ENCODE data around the gene CACNA1F. TPM values are rescaled to one million over a fixed set of nuclear protein-coding genes. Genes with fewer than 3 reads are reported as not detected.

CACNA1F gene
- total RNA-seq (2022) (not detected in 2 replicates), Bru-seq, nascent RNA (not detected), BruChase-seq, experiment 1, labeled RNA remaining after a 6-hour chase (percentile 0 among the genes with signal in this experiment), BruChase-seq, experiment 2, labeled RNA remaining after a 2-hour chase (not detected)
- long read RNA-seq, result 0 reads

DNA sequence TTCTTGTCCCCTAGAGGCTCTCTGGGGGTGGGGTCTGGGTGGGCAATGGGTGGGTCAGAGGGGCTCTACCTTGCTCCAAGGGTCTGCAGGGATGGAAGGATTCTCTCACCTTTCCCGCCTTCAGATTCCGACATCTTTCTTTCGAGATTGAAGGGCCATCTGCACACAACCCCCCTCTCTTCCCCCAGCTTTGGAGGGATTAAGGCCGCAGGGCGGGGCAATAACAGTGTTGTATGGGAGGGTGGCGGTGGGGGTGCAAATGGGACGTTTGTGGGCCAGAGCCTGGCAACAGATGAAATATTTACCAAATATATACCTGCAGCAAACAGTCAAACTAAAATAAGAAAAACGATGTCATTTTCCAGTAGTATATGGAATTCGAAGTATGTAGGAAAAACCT is at the start of gene CACNA1F:
CACNA1F (minus strand) TSS at position 165 of the 400 bp plus-strand sequence; CDS start at position 134, 31 bp downstream.
- H3K9me3 Mint-ChIP-seq (ENCODE audit: unreplicated experiment), result no peaks in the 10 kb centered on the region
- ChIA-PET CTCF (no interaction called here), POLR2A (no interaction called here)
- no peak for DNase-seq (ENCODE audit: unreplicated experiment)
- H3K36me3 Mint-ChIP-seq (ENCODE audit: insufficient read depth, unreplicated experiment), result no peaks in the 10 kb centered on the region
- H3K27me3 Mint-ChIP-seq (ENCODE audit: insufficient read depth, unreplicated experiment), result no peaks in the 10 kb centered on the region
- intact Hi-C loops (cut with micrococcal nuclease), result no loop called here
- no peak within 1 kb of the TSS for H3K4me3 Mint-ChIP-seq (ENCODE audit: unreplicated experiment)
- TF ChIP-seq, protein P1, sequence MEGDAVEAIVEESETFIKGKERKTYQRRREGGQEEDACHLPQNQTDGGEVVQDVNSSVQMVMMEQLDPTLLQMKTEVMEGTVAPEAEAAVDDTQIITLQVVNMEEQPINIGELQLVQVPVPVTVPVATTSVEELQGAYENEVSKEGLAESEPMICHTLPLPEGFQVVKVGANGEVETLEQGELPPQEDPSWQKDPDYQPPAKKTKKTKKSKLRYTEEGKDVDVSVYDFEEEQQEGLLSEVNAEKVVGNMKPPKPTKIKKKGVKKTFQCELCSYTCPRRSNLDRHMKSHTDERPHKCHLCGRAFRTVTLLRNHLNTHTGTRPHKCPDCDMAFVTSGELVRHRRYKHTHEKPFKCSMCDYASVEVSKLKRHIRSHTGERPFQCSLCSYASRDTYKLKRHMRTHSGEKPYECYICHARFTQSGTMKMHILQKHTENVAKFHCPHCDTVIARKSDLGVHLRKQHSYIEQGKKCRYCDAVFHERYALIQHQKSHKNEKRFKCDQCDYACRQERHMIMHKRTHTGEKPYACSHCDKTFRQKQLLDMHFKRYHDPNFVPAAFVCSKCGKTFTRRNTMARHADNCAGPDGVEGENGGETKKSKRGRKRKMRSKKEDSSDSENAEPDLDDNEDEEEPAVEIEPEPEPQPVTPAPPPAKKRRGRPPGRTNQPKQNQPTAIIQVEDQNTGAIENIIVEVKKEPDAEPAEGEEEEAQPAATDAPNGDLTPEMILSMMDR (IDR thresholded peaks at IDR 0.05; ENCODE audit: unreplicated experiment), result no peak
- no TSS peak for BruUV-seq (replicated peaks)
- H3K27ac Mint-ChIP-seq (ENCODE audit: low read depth, unreplicated experiment), result no peak within 1 kb of the TSS
- H3K4me1 Mint-ChIP-seq (ENCODE audit: insufficient read depth, unreplicated experiment), result peaks cover 6% of the 10 kb centered on the region

DNA sequence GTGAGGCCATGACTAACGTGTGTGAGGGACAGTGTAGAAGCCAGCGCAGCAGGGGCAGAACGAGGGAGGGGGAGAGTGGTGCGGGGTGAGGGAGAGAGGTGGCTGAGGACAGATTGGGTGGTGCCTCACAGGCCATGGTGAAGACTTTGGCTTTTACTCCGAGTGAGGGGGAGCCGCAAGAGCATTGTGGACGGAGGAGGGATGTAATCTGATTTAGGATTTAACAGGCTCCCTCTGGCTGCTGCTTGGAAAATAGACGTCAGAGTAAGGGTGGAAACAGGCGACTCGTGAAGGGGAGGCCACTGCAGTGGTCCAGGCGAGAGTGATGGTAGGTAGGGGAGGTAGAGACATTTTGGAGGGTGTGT is 49.5 kb upstream of the CACNA1F start:
- intact Hi-C loops (cut with micrococcal nuclease), result no loop called here
- H3K4me1 Mint-ChIP-seq (ENCODE audit: insufficient read depth, unreplicated experiment), result no peaks in the 10 kb centered on the region
- POLR2A ChIA-PET, result no interaction called here
- no peaks in the 10 kb centered on the region for H3K27me3 Mint-ChIP-seq (ENCODE audit: insufficient read depth, unreplicated experiment)
- no peaks in the 10 kb centered on the region for H3K36me3 Mint-ChIP-seq (ENCODE audit: insufficient read depth, unreplicated experiment)
- no peak overlapping the region for H3K27ac Mint-ChIP-seq (ENCODE audit: low read depth, unreplicated experiment)
- CTCF ChIA-PET, result no interaction called here
- TF ChIP-seq, protein P1 (IDR thresholded peaks at IDR 0.05; ENCODE audit: unreplicated experiment), result no peak
- no TSS peak for BruUV-seq (replicated peaks)
- DNase-seq (ENCODE audit: unreplicated experiment), result no peak
- no peak overlapping the region for H3K4me3 Mint-ChIP-seq (ENCODE audit: unreplicated experiment)
- H3K9me3 Mint-ChIP-seq (ENCODE audit: unreplicated experiment), result no peaks in the 10 kb centered on the region

DNA sequence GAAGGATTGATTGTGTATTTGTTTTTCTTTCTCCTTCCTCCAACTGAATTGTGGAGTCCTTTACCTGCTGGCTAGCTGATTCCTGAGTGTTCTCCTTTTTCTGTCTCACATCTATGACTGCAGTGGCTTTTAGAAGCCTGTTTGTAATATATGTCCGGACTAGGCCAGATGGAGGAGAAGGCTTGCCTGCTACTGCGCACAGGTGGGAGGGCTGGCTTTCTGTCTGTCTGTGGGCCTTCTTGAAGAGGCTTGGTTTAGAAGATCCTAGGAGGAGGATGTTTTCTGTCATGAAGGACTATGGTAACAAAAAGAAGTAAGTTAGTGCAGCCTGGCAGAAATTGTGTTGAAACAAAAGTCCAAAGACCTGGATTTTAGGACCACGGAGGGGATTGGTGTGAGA is 44.9 kb upstream of the CACNA1F start:
- Mint-ChIP-seq H3K36me3 (ENCODE audit: insufficient read depth, unreplicated experiment) (no peaks in the 10 kb centered on the region), H3K9me3 (ENCODE audit: unreplicated experiment) (no peaks in the 10 kb centered on the region), H3K27ac (ENCODE audit: low read depth, unreplicated experiment) (peak overlapping the region; percentile 73), H3K4me3 (ENCODE audit: unreplicated experiment) (no peak overlapping the region), H3K27me3 (ENCODE audit: insufficient read depth, unreplicated experiment) (no peaks in the 10 kb centered on the region), H3K4me1 (ENCODE audit: insufficient read depth, unreplicated experiment) (no peaks in the 10 kb centered on the region)
- intact Hi-C loops (cut with micrococcal nuclease), result no loop called here
- BruUV-seq (replicated peaks), result no TSS peak
- POLR2A ChIA-PET, result no interaction called here
- CTCF ChIA-PET, result no interaction called here
- TF ChIP-seq, protein P1 (IDR thresholded peaks at IDR 0.05; ENCODE audit: unreplicated experiment), result no peak
- DNase-seq (ENCODE audit: unreplicated experiment), result no peak

GRCh38 chrX:49277535-49277830 is 44.3 kb upstream of the CACNA1F start:
- BruUV-seq (replicated peaks), result no TSS peak

More at GRCh38 chrX:49277535-49277830, 44.3 kb upstream of the CACNA1F start:
- no peaks in the 10 kb centered on the region for H3K27me3 Mint-ChIP-seq (ENCODE audit: insufficient read depth, unreplicated experiment)
- DNase-seq (ENCODE audit: unreplicated experiment), result no peak
- H3K4me3 Mint-ChIP-seq (ENCODE audit: unreplicated experiment), result no peak overlapping the region
- TF ChIP-seq, protein P1 (IDR thresholded peaks at IDR 0.05; ENCODE audit: unreplicated experiment), result no peak
- intact Hi-C loops (cut with micrococcal nuclease), result no loop called here
- H3K4me1 Mint-ChIP-seq (ENCODE audit: insufficient read depth, unreplicated experiment), result no peaks in the 10 kb centered on the region
- peak overlapping the region; percentile 73 for H3K27ac Mint-ChIP-seq (ENCODE audit: low read depth, unreplicated experiment)
- no peaks in the 10 kb centered on the region for H3K9me3 Mint-ChIP-seq (ENCODE audit: unreplicated experiment)
- POLR2A ChIA-PET, result no interaction called here
- CTCF ChIA-PET, result no interaction called here
- H3K36me3 Mint-ChIP-seq (ENCODE audit: insufficient read depth, unreplicated experiment), result no peaks in the 10 kb centered on the region
